ENCODE data around the gene NATD1.

- TF ChIP-seq EZH2 (IDR thresholded peaks at IDR 0.05; ENCODE audit: low read depth, low read length, severe bottlenecking) (no peak), EP300 (IDR thresholded peaks at IDR 0.05; ENCODE audit: borderline replicate concordance in 1 of 2, low read depth in 2 of 2, low read length in 2 of 2) (no peak), TCF12 (IDR thresholded peaks at IDR 0.05; ENCODE audit: low read depth, low read length) (no peak), EGR1 (IDR thresholded peaks at IDR 0.05; ENCODE audit: borderline replicate concordance, low read depth, low read length) (no peak), TAF1 (IDR thresholded peaks at IDR 0.05; ENCODE audit: low read depth, low read length) (no peak), YY1 (IDR thresholded peaks at IDR 0.05; ENCODE audit: low read depth, low read length) (no peak), RXRA (IDR thresholded peaks at IDR 0.05; ENCODE audit: insufficient read depth, low read depth, low read length) (no peak), ATF2 (IDR thresholded peaks at IDR 0.05; ENCODE audit: low read length) (no peak), POLR2AphosphoS5 (IDR thresholded peaks at IDR 0.05; ENCODE audit: low read depth, low read length) (no peak), FOSL1 (IDR thresholded peaks at IDR 0.05; ENCODE audit: insufficient read depth, low read depth, low read length) (no peak), JUND (IDR thresholded peaks at IDR 0.05; ENCODE audit: low read length) (no peak)
- TF ChIP-seq, protein P1, sequence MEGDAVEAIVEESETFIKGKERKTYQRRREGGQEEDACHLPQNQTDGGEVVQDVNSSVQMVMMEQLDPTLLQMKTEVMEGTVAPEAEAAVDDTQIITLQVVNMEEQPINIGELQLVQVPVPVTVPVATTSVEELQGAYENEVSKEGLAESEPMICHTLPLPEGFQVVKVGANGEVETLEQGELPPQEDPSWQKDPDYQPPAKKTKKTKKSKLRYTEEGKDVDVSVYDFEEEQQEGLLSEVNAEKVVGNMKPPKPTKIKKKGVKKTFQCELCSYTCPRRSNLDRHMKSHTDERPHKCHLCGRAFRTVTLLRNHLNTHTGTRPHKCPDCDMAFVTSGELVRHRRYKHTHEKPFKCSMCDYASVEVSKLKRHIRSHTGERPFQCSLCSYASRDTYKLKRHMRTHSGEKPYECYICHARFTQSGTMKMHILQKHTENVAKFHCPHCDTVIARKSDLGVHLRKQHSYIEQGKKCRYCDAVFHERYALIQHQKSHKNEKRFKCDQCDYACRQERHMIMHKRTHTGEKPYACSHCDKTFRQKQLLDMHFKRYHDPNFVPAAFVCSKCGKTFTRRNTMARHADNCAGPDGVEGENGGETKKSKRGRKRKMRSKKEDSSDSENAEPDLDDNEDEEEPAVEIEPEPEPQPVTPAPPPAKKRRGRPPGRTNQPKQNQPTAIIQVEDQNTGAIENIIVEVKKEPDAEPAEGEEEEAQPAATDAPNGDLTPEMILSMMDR (IDR thresholded peaks at IDR 0.05; ENCODE audit: control extremely low read depth in 1 of 3, insufficient read depth in 1 of 3, low read depth in 1 of 3, low read length in 3 of 3), result no peak
Measured at GRCh38 chr17:21199311-21199710, 53.9 kb downstream of the NATD1 start.
